IPS-11a (cell line): Measurements from ENCODE around the gene MTMR1.

Experiments used
- H3K4me3 ChIP-seq: one replicate; pipeline ENCODE4 v1.5.1; 2013; ENCODE audit warnings: low read depth, low read length, control low read depth

MTMR1 gene

GRCh38 chrX:150692831-150693724 is at the start of gene MTMR1:
MTMR1 (plus strand) TSS chrX:150693396; CDS start chrX:150693531, 135 bp downstream.
- H3K4me3 ChIP-seq: peak within 1 kb of the TSS; percentile 60

GRCh38 chrX:150643958-150644357 is 49.2 kb upstream of the MTMR1 start:
- H3K4me3 ChIP-seq: no peak overlapping the region

- no peak overlapping the region for H3K4me3 ChIP-seq
These were observed 48.8 kb upstream of the MTMR1 start for GRCh38 chrX:150644422-150644821.

GRCh38 chrX:150647331-150647730 is 45.9 kb upstream of the MTMR1 start:
- no peak overlapping the region for H3K4me3 ChIP-seq

GRCh38 chrX:150648296-150648940 is 44.8 kb upstream of the MTMR1 start:
- H3K4me3 ChIP-seq: no peak overlapping the region

GRCh38 chrX:150649096-150649870 is 43.9 kb upstream of the MTMR1 start:
- H3K4me3 ChIP-seq: no peak overlapping the region

GRCh38 chrX:150651906-150652305 is 41.3 kb upstream of the MTMR1 start:
- H3K4me3 ChIP-seq: no peak overlapping the region

GRCh38 chrX:150655788-150656187 is 37.4 kb upstream of the MTMR1 start:
- H3K4me3 ChIP-seq: no peak overlapping the region

- no peak overlapping the region for H3K4me3 ChIP-seq
These were observed 30.1 kb upstream of the MTMR1 start for GRCh38 chrX:150663073-150663472.

GRCh38 chrX:150664290-150664689 is 28.9 kb upstream of the MTMR1 start:
- no peak overlapping the region for H3K4me3 ChIP-seq

- H3K4me3 ChIP-seq: no peak overlapping the region
These were observed 17.0 kb upstream of the MTMR1 start for GRCh38 chrX:150676221-150676620.

GRCh38 chrX:150680974-150681373 is 12.2 kb upstream of the MTMR1 start:
- H3K4me3 ChIP-seq: no peak overlapping the region

GRCh38 chrX:150683112-150683511 is 10.1 kb upstream of the MTMR1 start:
- no peak overlapping the region for H3K4me3 ChIP-seq

- H3K4me3 ChIP-seq: no peak overlapping the region
These were observed 9.6 kb upstream of the MTMR1 start for GRCh38 chrX:150683536-150684146.

GRCh38 chrX:150688911-150689451 is 4.2 kb upstream of the MTMR1 start:
- no peak overlapping the region for H3K4me3 ChIP-seq

- no peak overlapping the region for H3K4me3 ChIP-seq
These were observed 3.1 kb upstream of the MTMR1 start for GRCh38 chrX:150690126-150690525.

- no peak overlapping the region for H3K4me3 ChIP-seq
These were observed 900 bp upstream of the MTMR1 start for GRCh38 chrX:150692296-150692695.

- H3K4me3 ChIP-seq: peak overlapping the region; percentile 18
These were observed 754 bp downstream of the MTMR1 start for GRCh38 chrX:150693725-150694574.

GRCh38 chrX:150694738-150695410 is 1.7 kb downstream of the MTMR1 start:
- no peak overlapping the region for H3K4me3 ChIP-seq
